LoVo (cell line): ENCODE measurements around the gene DNMT1.
A peak's percentile ranks its signal among the peaks of the same experiment; 100 is the strongest.

Experiments
- DNase-seq: peaks from one replicate; pipeline ENCODE4 v3.0.0-alpha.2; 2016; ENCODE audit warnings: low spot score

The DNMT1 gene

GRCh38 chr19:10113964-10114650, 80.6 kb downstream of the DNMT1 start:
- no peak for DNase-seq

- DNase-seq = no peak
These were observed 81.2 kb downstream of the DNMT1 start for GRCh38 chr19:10113592-10113963.

GRCh38 chr19:10112895-10113591, 81.7 kb downstream of the DNMT1 start:
- DNase-seq = no peak

- DNase-seq = no peak
These were observed 82.6 kb downstream of the DNMT1 start for GRCh38 chr19:10112037-10112761.

- DNase-seq = no peak
These were observed 83.3 kb downstream of the DNMT1 start, which contains the start of gene P2RY11 for GRCh38 chr19:10111405-10111811. TSS of gene P2RY11 (plus strand) at chr19:10111693. CDS start at chr19:10111722, 29 bp downstream.

GRCh38 chr19:10110972-10111317, 83.8 kb downstream of the DNMT1 start:
- no peak for DNase-seq

- no peak for DNase-seq
These were observed 84.4 kb downstream of the DNMT1 start for GRCh38 chr19:10110076-10110971.

GRCh38 chr19:10109528-10109927, 85.2 kb downstream of the DNMT1 start:
- DNase-seq = no peak

GRCh38 chr19:10107817-10108367, 86.9 kb downstream of the DNMT1 start:
- DNase-seq = no peak

- DNase-seq = no peak
These were observed 87.5 kb downstream of the DNMT1 start for GRCh38 chr19:10107254-10107653.

GRCh38 chr19:10106100-10106936, 88.4 kb downstream of the DNMT1 start, which contains the start of gene PPAN:
TSS of gene PPAN (plus strand) at chr19:10106362. CDS start at chr19:10106395, 33 bp downstream.
- peak; percentile 99 for DNase-seq

GRCh38 chr19:10105509-10106099, 89.1 kb downstream of the DNMT1 start:
- no peak for DNase-seq

- no peak for DNase-seq
These were observed 89.9 kb downstream of the DNMT1 start for GRCh38 chr19:10104665-10105508.

GRCh38 chr19:10104130-10104513, 90.6 kb downstream of the DNMT1 start:
- no peak for DNase-seq

GRCh38 chr19:10102787-10103236, 91.9 kb downstream of the DNMT1 start:
- no peak for DNase-seq

GRCh38 chr19:10100163-10100785, 94.5 kb downstream of the DNMT1 start:
- DNase-seq = no peak

- no peak for DNase-seq
These were observed 98.2 kb downstream of the DNMT1 start for GRCh38 chr19:10096615-10096963.

- DNase-seq = peak; percentile 96
These were observed 98.7 kb downstream of the DNMT1 start for GRCh38 chr19:10095948-10096614.
